GM12878 (cell line): ENCODE measurements around the gene TACR1.

Experiments used
- BACH1 ChIP-seq: fragments of 450-650 bp; IDR thresholded peaks from 2 replicates; pipeline ENCODE4 v1.6.1; 2017; ENCODE audit warnings: mild to moderate bottlenecking, borderline replicate concordance
- BCL3 ChIP-seq: IDR thresholded peaks from 2 replicates; pipeline ENCODE4 v1.6.1; 2011; ENCODE audit warnings: borderline replicate concordance, low read depth, mild to moderate bottlenecking, moderate library complexity, low read length; ENCODE audit not compliant: insufficient read depth, poor library complexity, severe bottlenecking
- CTCF ChIP-seq, 3 experiments: IDR thresholded peaks in 2 of 3; conservative IDR thresholded peaks in 1 of 3; 2 replicates each; pipeline ENCODE4 v1.5.1; 2011; ENCODE audit warnings: low read depth in 3 of 3, low read length in 3 of 3, mild to moderate bottlenecking in 3 of 3, control low read depth in 2 of 3, moderate library complexity in 2 of 3, inconsistent platforms in 1 of 3, mixed read lengths in 1 of 3; ENCODE audit not compliant: control insufficient read depth in 2 of 3, insufficient read depth in 1 of 3; ENCODE audit errors: extremely low read depth in 1 of 3
- E2F4 ChIP-seq: IDR thresholded peaks from 2 replicates; pipeline ENCODE4 v1.6.1; 2012; ENCODE audit warnings: low read depth, low read length, improper control_type of control experiment
- MTA3 ChIP-seq: IDR thresholded peaks from 2 replicates; pipeline ENCODE4 v1.6.1; 2012; ENCODE audit warnings: low read length, inconsistent platforms, borderline replicate concordance
- TCF12 ChIP-seq: IDR thresholded peaks from 2 replicates; pipeline ENCODE4 v1.6.1; 2011; ENCODE audit warnings: low read depth, mild to moderate bottlenecking, low read length
- YBX1 ChIP-seq: fragments of 450-650 bp; IDR thresholded peaks from 2 replicates; pipeline ENCODE4 v1.6.1; 2016; ENCODE audit warnings: antibody characterized with exemption

- TF ChIP-seq BCL3: no peak
- no peak for TF ChIP-seq CTCF (IDR thresholded peaks at IDR 0.05 in 2 of 3, conservative IDR thresholded peaks at IDR 0.05 in 1 of 3; ENCODE audit: control insufficient read depth in 2 of 3, extremely low read depth in 1 of 3, insufficient read depth in 1 of 3, low read depth in 3 of 3, low read length in 3 of 3)
- no peak for TF ChIP-seq MTA3
- TF ChIP-seq TCF12: no peak
- TF ChIP-seq E2F4: no peak
- no peak for TF ChIP-seq YBX1
- no peak for TF ChIP-seq BACH1
Observed at GRCh38 chr2:75042823-75043222, 156.5 kb downstream of the TACR1 start.
